ENCODE data around the gene MLANA. TPM values are rescaled to one million over a fixed set of nuclear protein-coding genes. Genes with fewer than 3 reads are reported as not detected.

Gene MLANA
- total and polyA plus RNA-seq, 10 of the 15 experiments (the other 5 are each of a cell fraction or from before 2014, with no cell fraction given), result 0.11 to 0.26 (median 0.13) TPM; not detected in 6

GRCh38 chr9:5958273-5958672 is 67.6 kb downstream of the MLANA start (continued):
- TF ChIP-seq GATAD2B (conservative IDR thresholded peaks at IDR 0.05; ENCODE audit: low read depth) (0 out of 2 replicates have a peak, but pooled peaks have one; percentile 28), MTA2 (IDR thresholded peaks at IDR 0.05; ENCODE audit: low read depth) (peak; percentile 78), DPF2 (IDR thresholded peaks at IDR 0.05) (peak; percentile 80; the same call in 1 of the 2 replicates), ZNF592 (IDR thresholded peaks at IDR 0.05) (no peak), JUND (IDR thresholded peaks at IDR 0.05; ENCODE audit: low read depth, low read length) (no peak), ZBTB4 (CRISPR knock-in tag; IDR thresholded peaks at IDR 0.05) (no peak)

Other genes with a start within 250 kb of the MLANA start
- 8.0 and 9.3 TPM in 2 replicates for gene ERMP1, start 57.8 kb upstream of the MLANA start, total RNA-seq (2014; rRNA removed)
- gene ERMP1, start 57.8 kb upstream of the MLANA start, total RNA-seq (2014; rRNA removed; fragmentation: Illumina TruSeq; extraction: Trizol), result 8.1 and 8.2 TPM in 2 replicates
- 12.9 and 13.5 TPM in 2 replicates for gene ERMP1, start 57.8 kb upstream of the MLANA start, total RNA-seq (2021)
- gene ERMP1, start 57.8 kb upstream of the MLANA start, polyA plus RNA-seq (2011; rRNA removed), result 42.1 and 50.8 TPM in 2 replicates
- 8.1 and 13.1 TPM in 2 replicates for gene ERMP1, start 57.8 kb upstream of the MLANA start, polyA plus RNA-seq (2014; fragmentation: Illumina TruSeq; extraction: Trizol)
- gene ERMP1, start 57.8 kb upstream of the MLANA start, polyA plus RNA-seq (2014; fragmentation: Nextera tagmentation; extraction: Ambion mirVana), result 1 to 10 TPM; 2.4 to 2.7 TPM
- 5.3 and 6.0 TPM in 2 replicates for gene ERMP1, start 57.8 kb upstream of the MLANA start, polyA plus RNA-seq (2014; rRNA removed)
- gene ERMP1, start 57.8 kb upstream of the MLANA start, polyA plus RNA-seq (2016; fragmentation: Nextera tagmentation; extraction: Ambion mirVana), result 10 to 100 TPM in 1 of 2 experiments, 1 to 10 TPM in 1; 8.5 to 10.1 TPM
- gene RANBP6, start 124.7 kb downstream of the MLANA start, total RNA-seq (2014; rRNA removed), result 20.4 and 21.7 TPM in 2 replicates
- gene RANBP6, start 124.7 kb downstream of the MLANA start, total RNA-seq (2014; rRNA removed; fragmentation: Illumina TruSeq; extraction: Trizol), result 24.1 and 24.2 TPM in 2 replicates
- gene RANBP6, start 124.7 kb downstream of the MLANA start, total RNA-seq (2021), result 17.1 and 18.1 TPM in 2 replicates
- gene RANBP6, start 124.7 kb downstream of the MLANA start, polyA plus RNA-seq (2011; rRNA removed), result 22.2 and 36.8 TPM in 2 replicates
- 18.3 and 24.4 TPM in 2 replicates for gene RANBP6, start 124.7 kb downstream of the MLANA start, polyA plus RNA-seq (2014; fragmentation: Illumina TruSeq; extraction: Trizol)
- 10 to 100 TPM; 10.9 to 11.7 TPM for gene RANBP6, start 124.7 kb downstream of the MLANA start, polyA plus RNA-seq (2014; fragmentation: Nextera tagmentation; extraction: Ambion mirVana)
- 11.5 and 16.6 TPM in 2 replicates for gene RANBP6, start 124.7 kb downstream of the MLANA start, polyA plus RNA-seq (2014; rRNA removed)
- gene RANBP6, start 124.7 kb downstream of the MLANA start, polyA plus RNA-seq (2016; fragmentation: Nextera tagmentation; extraction: Ambion mirVana), result 10 to 100 TPM; 26.3 to 26.9 TPM